Lower leg skin (tissue), 3 donors: Measurements from ENCODE around the gene IPO9.

Experiments
- CTCF ChIP-seq, 3 donors: fragments of 450-650 bp; IDR thresholded peaks; one replicate each; pipeline ENCODE4 v1.5.1; 2016; ENCODE audit warnings: antibody characterized with exemption in 3 of 3, mild to moderate bottlenecking in 3 of 3, moderate library complexity in 2 of 3
- POLR2A ChIP-seq, 2 donors: fragments of 450-650 bp; IDR thresholded peaks; one replicate each; pipeline ENCODE4 v1.6.1; 2016 to 2017; ENCODE audit warnings: antibody characterized with exemption in 2 of 2, mild to moderate bottlenecking in 1 of 2, moderate library complexity in 1 of 2

DNA sequence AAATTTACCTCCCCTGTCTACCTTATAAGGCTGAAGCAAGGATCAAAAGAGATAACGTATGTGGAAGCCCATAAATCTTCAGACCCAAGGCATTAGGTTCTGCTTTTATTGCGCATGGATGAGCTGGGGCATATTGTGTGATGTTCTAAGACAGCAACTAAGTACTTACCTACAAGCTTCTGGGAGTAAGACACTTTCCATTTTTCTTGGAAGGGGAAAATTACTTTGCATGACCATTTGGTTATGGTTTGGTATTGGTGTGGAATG lies 96.3 kb downstream of the IPO9 start:
- no peak for TF ChIP-seq POLR2A (IDR thresholded peaks at IDR 0.05)
- no peak for TF ChIP-seq CTCF (IDR thresholded peaks at IDR 0.05)
